Sigmoid colon (tissue), 4 donors: ENCODE results near the gene SBF2.

Experiments
- CTCF ChIP-seq, 4 experiments: fragments of 450-650 bp in 3 of 4; fragments of 200-600 bp in 1 of 4; IDR thresholded peaks; one replicate each; pipeline ENCODE4 v1.5.1; 2016 to 2019; ENCODE audit warnings: antibody characterized with exemption in 4 of 4, mild to moderate bottlenecking in 3 of 4, moderate library complexity in 2 of 4
- EP300 ChIP-seq, 4 donors: sonication (generic); formaldehyde crosslinking; IDR thresholded peaks; one replicate each; pipeline ENCODE4 v1.6.1; 2017; ENCODE audit warnings: antibody characterized with exemption in 4 of 4

GRCh38 chr11:9868641-9869040, 425.4 kb downstream of the SBF2 start:
- no peak for TF ChIP-seq CTCF (IDR thresholded peaks at IDR 0.05)
- no peak for TF ChIP-seq EP300 (IDR thresholded peaks at IDR 0.05)
